Upper lobe of right lung (tissue), 1 donor: ENCODE measurements around the gene SRRT. TPM values are rescaled to one million over a fixed set of nuclear protein-coding genes. Genes with fewer than 3 reads are reported as not detected.

Experiments used
- ATAC-seq: fragments of 200-7000 bp; cut with Tn5 transposase; one replicate; pipeline ENCODE4 v1.9.1; 2020; ENCODE audit warnings: mild to moderate bottlenecking, moderate library complexity
- DNase-seq: peaks from one replicate; pipeline ENCODE4 v3.0.0-alpha.2; 2020
- H3K27ac ChIP-seq: fragments of 200-600 bp; one replicate; pipeline ENCODE4 v1.8.0; 2022
- H3K27me3 ChIP-seq: fragments of 200-600 bp; one replicate; pipeline ENCODE4 v1.8.0; 2022; ENCODE audit warnings: mild to moderate bottlenecking
- H3K36me3 ChIP-seq: fragments of 200-600 bp; one replicate; pipeline ENCODE4 v1.8.0; 2022
- H3K4me1 ChIP-seq: fragments of 200-600 bp; one replicate; pipeline ENCODE4 v1.8.0; 2022
- H3K4me3 ChIP-seq: fragments of 200-600 bp; one replicate; pipeline ENCODE4 v1.8.0; 2022; ENCODE audit warnings: mild to moderate bottlenecking
- H3K9me3 ChIP-seq: fragments of 200-600 bp; one replicate; pipeline ENCODE4 v1.8.0; 2022
- CTCF ChIP-seq: fragments of 200-600 bp; IDR thresholded peaks from one replicate; pipeline ENCODE4 v1.8.0; 2022; ENCODE audit warnings: antibody characterized with exemption
- intact Hi-C: fragments of 100-400 bp; cut with DNase I; formaldehyde crosslinking; loops from one replicate; pipeline ENCODE4 v1.11.0; 2022
- total RNA-seq: library from RNA; stranded (reverse); fragmentation: NEBNext Ultra II Directional; extraction: Animal tissue kit (Norgen Biotek cat#: 25700); gene quantifications from one replicate; pipeline ENCODE4 v1.2.1, GENCODE V29; 2021
- donor health status: DM: no; HTN: yes; CAD: no; lungs with severe emphysema.

SRRT gene
- total RNA-seq, 1 donor from 2014 or later, result 105 TPM

GRCh38 chr7:100873599-100874299 lies 1.2 kb upstream of the SRRT start:
- no peaks in the 10 kb centered on the region for H3K27me3 ChIP-seq
- peaks cover 39% of the 10 kb centered on the region for H3K36me3 ChIP-seq
- no peak for DNase-seq
- peaks cover 38% of the 10 kb centered on the region for H3K4me1 ChIP-seq
- TF ChIP-seq CTCF, result no peak
- ATAC-seq, result no peak
- H3K27ac ChIP-seq, result peak overlapping the region; percentile 90
- no peaks in the 10 kb centered on the region for H3K9me3 ChIP-seq
- intact Hi-C loops, result no loop called here
- H3K4me3 ChIP-seq, result peak overlapping the region; percentile 93

GRCh38 chr7:100874300-100874576 lies 665 bp upstream of the SRRT start:
- Histone ChIP-seq H3K4me3 (peak overlapping the region; percentile 93), H3K27me3 (no peaks in the 10 kb centered on the region), H3K9me3 (no peaks in the 10 kb centered on the region), H3K36me3 (peaks cover 43% of the 10 kb centered on the region), H3K27ac (peak overlapping the region; percentile 90), H3K4me1 (peaks cover 34% of the 10 kb centered on the region)
- ATAC-seq, result no peak
- intact Hi-C loops, result no loop called here
- TF ChIP-seq CTCF, result no peak
- no peak for DNase-seq

- peak overlapping the region; percentile 93 for H3K4me3 ChIP-seq
- no peak for DNase-seq
- no peaks in the 10 kb centered on the region for H3K9me3 ChIP-seq
- ATAC-seq, result peak; percentile 42
- peaks cover 43% of the 10 kb centered on the region for H3K36me3 ChIP-seq
- peak overlapping the region; percentile 90 for H3K27ac ChIP-seq
- peaks cover 32% of the 10 kb centered on the region for H3K4me1 ChIP-seq
- H3K27me3 ChIP-seq, result no peaks in the 10 kb centered on the region
- intact Hi-C loops, result no loop called here
- TF ChIP-seq CTCF, result no peak
Observed at GRCh38 chr7:100875356-100875751, 451 bp downstream of the SRRT start.

GRCh38 chr7:100878013-100878412 lies 3.1 kb downstream of the SRRT start:
- ATAC-seq (no peak), DNase-seq (no peak)
- intact Hi-C loops, result no loop called here
- H3K36me3 ChIP-seq, result peaks cover 49% of the 10 kb centered on the region
- no peaks in the 10 kb centered on the region for H3K9me3 ChIP-seq
- no peak overlapping the region for H3K27ac ChIP-seq
- TF ChIP-seq CTCF, result no peak
- H3K4me1 ChIP-seq, result peaks cover 32% of the 10 kb centered on the region
- H3K27me3 ChIP-seq, result no peaks in the 10 kb centered on the region
- H3K4me3 ChIP-seq, result no peak overlapping the region

- TF ChIP-seq CTCF, result no peak
- Histone ChIP-seq H3K36me3 (peaks cover 55% of the 10 kb centered on the region), H3K4me1 (peaks cover 32% of the 10 kb centered on the region), H3K27me3 (no peaks in the 10 kb centered on the region), H3K4me3 (no peak overlapping the region), H3K27ac (no peak overlapping the region), H3K9me3 (no peaks in the 10 kb centered on the region)
- intact Hi-C loops, result no loop called here
- ATAC-seq, result no peak
- no peak for DNase-seq
Observed at GRCh38 chr7:100878685-100879084, 3.8 kb downstream of the SRRT start.
